ENCODE results near the gene ROBO1. TPM values are rescaled to one million over a fixed set of nuclear protein-coding genes. Genes with fewer than 3 reads are reported as not detected.

ROBO1 gene
- total RNA-seq, 1 experiment from 2014 or later = 35.5 TPM

GRCh38 chr3:79170021-79170420 is 597.8 kb downstream of the ROBO1 start:
- POLR2A ChIA-PET (ENCODE audit: unreplicated experiment) = no interaction called here

GRCh38 chr3:79167651-79168416 is 600.0 kb downstream of the ROBO1 start:
- no peaks in the 10 kb centered on the region for H3K36me3 ChIP-seq (ENCODE audit: low read depth, low read length)
- no peaks in the 10 kb centered on the region for H3K9me3 ChIP-seq (ENCODE audit: low read length)
- DNase-seq (peak; percentile 95), ATAC-seq (peak; percentile 97)
- H4K20me1 ChIP-seq (ENCODE audit: low read length) = no peaks in the 10 kb centered on the region
- H3K79me2 ChIP-seq (ENCODE audit: low read length) = no peaks in the 10 kb centered on the region
- CTCF ChIA-PET = interaction anchor here (0.7 kb wide), 1 partner anchor 199 kb away, joined by 4 read pairs; no protein-coding TSS in a partner anchor
- H3F3A ChIP-seq (ENCODE audit: low read length, unreplicated experiment) = no peaks in the 10 kb centered on the region
- intact Hi-C loops (cut with micrococcal nuclease) = loop anchor here (5.0 kb wide), 2 partner anchors 81 to 194 kb away; no protein-coding TSS in a partner anchor
- POLR2A ChIA-PET (ENCODE audit: unreplicated experiment) = interaction anchor here (0.7 to 0.8 kb wide), 2 partner anchors 151 to 464 kb away, joined by 5 read pairs; no protein-coding TSS in a partner anchor
- H3K4me1 ChIP-seq (ENCODE audit: insufficient read depth, low read length) = peaks cover 22% of the 10 kb centered on the region
- no peak overlapping the region for H3K9ac ChIP-seq (ENCODE audit: low read length)
- no TSS peak for BruUV-seq (replicated peaks)
- no peaks in the 10 kb centered on the region for H3K9me2 ChIP-seq (replicated peaks; ENCODE audit: low read length)
- TF ChIP-seq EZH2phosphoT487 (IDR thresholded peaks at IDR 0.05; ENCODE audit: borderline replicate concordance, low read length) = no peak
- TF ChIP-seq EZH2 (IDR thresholded peaks at IDR 0.05; ENCODE audit: low read length, unreplicated experiment) = no peak
- no peak for TF ChIP-seq CTCF (conservative IDR thresholded peaks at IDR 0.05; ENCODE audit: low read depth, low read length)
- peak overlapping the region; percentile 53 for H3K27ac ChIP-seq (ENCODE audit: low read length)
- peak overlapping the region; percentile 48 for H3K4me2 ChIP-seq (ENCODE audit: low read length)
- no peaks in the 10 kb centered on the region for H3K27me3 ChIP-seq (ENCODE audit: low read length)
- no peak overlapping the region for H2AFZ ChIP-seq (ENCODE audit: low read length)
- no peak overlapping the region for H3K4me3 ChIP-seq (ENCODE audit: low read length)

More at GRCh38 chr3:79170021-79170420, 597.8 kb downstream of the ROBO1 start:
- Histone ChIP-seq H3K27me3 (ENCODE audit: low read length) (no peaks in the 10 kb centered on the region), H3K36me3 (ENCODE audit: low read depth, low read length) (no peaks in the 10 kb centered on the region), H2AFZ (ENCODE audit: low read length) (no peak overlapping the region), H3K4me1 (ENCODE audit: insufficient read depth, low read length) (peaks cover 18% of the 10 kb centered on the region), H4K20me1 (ENCODE audit: low read length) (no peaks in the 10 kb centered on the region), H3F3A (ENCODE audit: low read length, unreplicated experiment) (no peaks in the 10 kb centered on the region), H3K4me3 (ENCODE audit: low read length) (no peak overlapping the region), H3K4me2 (ENCODE audit: low read length) (no peak overlapping the region), H3K9me3 (ENCODE audit: low read length) (no peaks in the 10 kb centered on the region), H3K9ac (ENCODE audit: low read length) (no peak overlapping the region), H3K27ac (ENCODE audit: low read length) (no peak overlapping the region), H3K9me2 (replicated peaks; ENCODE audit: low read length) (no peaks in the 10 kb centered on the region), H3K79me2 (ENCODE audit: low read length) (no peaks in the 10 kb centered on the region)
- intact Hi-C loops (cut with micrococcal nuclease) = no loop called here
- CTCF ChIA-PET = no interaction called here
- ATAC-seq (no peak), DNase-seq (no peak)
- BruUV-seq (replicated peaks) = no TSS peak
- TF ChIP-seq EZH2phosphoT487 (IDR thresholded peaks at IDR 0.05; ENCODE audit: borderline replicate concordance, low read length) = no peak
- TF ChIP-seq CTCF (conservative IDR thresholded peaks at IDR 0.05; ENCODE audit: low read depth, low read length) = no peak
- no peak for TF ChIP-seq EZH2 (IDR thresholded peaks at IDR 0.05; ENCODE audit: low read length, unreplicated experiment)

- H4K20me1 ChIP-seq (ENCODE audit: low read length) = no peaks in the 10 kb centered on the region
- ChIA-PET CTCF (no interaction called here), POLR2A (ENCODE audit: unreplicated experiment) (no interaction called here)
- DNase-seq (peak; percentile 9), ATAC-seq (peak; percentile 65)
- no peaks in the 10 kb centered on the region for H3K9me2 ChIP-seq (replicated peaks; ENCODE audit: low read length)
- H3K4me1 ChIP-seq (ENCODE audit: insufficient read depth, low read length) = peaks cover 17% of the 10 kb centered on the region
- peak overlapping the region; percentile 14; the same call in 1 of the 2 replicates for H3K4me2 ChIP-seq (ENCODE audit: low read length)
- H2AFZ ChIP-seq (ENCODE audit: low read length) = no peak overlapping the region
- H3K79me2 ChIP-seq (ENCODE audit: low read length) = no peaks in the 10 kb centered on the region
- intact Hi-C loops (cut with micrococcal nuclease) = no loop called here
- TF ChIP-seq CTCF (conservative IDR thresholded peaks at IDR 0.05; ENCODE audit: low read depth, low read length) = no peak
- no peak for TF ChIP-seq EZH2 (IDR thresholded peaks at IDR 0.05; ENCODE audit: low read length, unreplicated experiment)
- no peak for TF ChIP-seq EZH2phosphoT487 (IDR thresholded peaks at IDR 0.05; ENCODE audit: borderline replicate concordance, low read length)
- H3K9ac ChIP-seq (ENCODE audit: low read length) = peak overlapping the region; percentile 30; the same call in 1 of the 2 replicates
- no peaks in the 10 kb centered on the region for H3K36me3 ChIP-seq (ENCODE audit: low read depth, low read length)
- no peak overlapping the region for H3K4me3 ChIP-seq (ENCODE audit: low read length)
- no peaks in the 10 kb centered on the region for H3K27me3 ChIP-seq (ENCODE audit: low read length)
- H3K27ac ChIP-seq (ENCODE audit: low read length) = peak overlapping the region; percentile 62
- no TSS peak for BruUV-seq (replicated peaks)
- no peaks in the 10 kb centered on the region for H3F3A ChIP-seq (ENCODE audit: low read length, unreplicated experiment)
- H3K9me3 ChIP-seq (ENCODE audit: low read length) = no peaks in the 10 kb centered on the region
These were observed 605.1 kb downstream of the ROBO1 start for GRCh38 chr3:79162653-79163052.

All from PC-3 (cell line).